Measurements from ENCODE around the gene DHX16. TPM values are rescaled to one million over a fixed set of nuclear protein-coding genes. Genes with fewer than 3 reads are reported as not detected.

The DHX16 gene
- polyA plus RNA-seq, 1 donor (not counting 4 experiments of a cell fraction or from before 2014, with no cell fraction given), result 34.2 TPM

DNA sequence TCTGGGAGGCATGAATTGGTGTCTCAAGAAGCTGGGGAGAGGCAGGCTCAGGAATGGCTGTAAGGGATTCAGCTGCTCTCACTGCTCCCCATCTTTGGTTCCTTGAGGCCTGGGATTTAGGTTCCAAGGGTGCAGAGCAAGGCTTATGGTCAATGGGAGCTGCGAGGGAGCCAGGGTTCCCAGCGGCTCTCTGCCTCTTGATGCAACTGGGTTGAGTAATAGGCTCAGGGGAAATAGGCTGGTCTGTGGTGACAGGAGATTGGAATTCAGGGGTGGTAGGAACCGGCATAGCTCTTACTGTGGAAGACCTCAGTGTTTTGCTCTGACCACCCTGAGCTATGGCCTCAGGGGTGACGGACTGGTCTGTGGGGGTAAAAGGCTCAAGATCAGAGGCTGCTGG lies 31.0 kb upstream of the DHX16 start:
- Histone ChIP-seq H2AFZ (ENCODE audit: control insufficient read depth, low read length) (no peak overlapping the region), H3K79me2 (ENCODE audit: control insufficient read depth, insufficient read depth, low read length) (no peaks in the 10 kb centered on the region), H3K4me1 (ENCODE audit: control insufficient read depth, extremely low read depth, insufficient read depth, low read length) (no peaks in the 10 kb centered on the region), H3K4me2 (ENCODE audit: control insufficient read depth, extremely low read depth, insufficient read depth, low read depth, low read length) (no peak overlapping the region), H3K9me3 (ENCODE audit: control insufficient read depth, low read depth, low read length) (no peaks in the 10 kb centered on the region), H3K36me3 (ENCODE audit: control insufficient read depth in 2 of 2, extremely low read depth in 1 of 2, insufficient read depth in 2 of 2, low read length in 2 of 2) (peaks cover 6 to 15% of the 10 kb centered on the region in 2 experiments), H3K9me1 (ENCODE audit: control insufficient read depth, extremely low read depth, insufficient read depth, low read length) (no peaks in the 10 kb centered on the region), H3K9ac (ENCODE audit: control insufficient read depth, extremely low read depth, insufficient read depth, low read length) (no peak overlapping the region), H3K27ac (ENCODE audit: control insufficient read depth, insufficient read depth, low read length) (no peak overlapping the region), H3K27me3 (ENCODE audit: control insufficient read depth, extremely low read depth, insufficient read depth, low read length) (no peaks in the 10 kb centered on the region), H3K4me3 (ENCODE audit: control insufficient read depth in 2 of 3, extremely low read depth in 1 of 3, insufficient read depth in 2 of 3, low read depth in 1 of 3, low read length in 3 of 3) (no peak overlapping the region), H4K20me1 (ENCODE audit: control insufficient read depth, extremely low read depth, insufficient read depth, low read length) (no peaks in the 10 kb centered on the region)
- TF ChIP-seq, protein P1, sequence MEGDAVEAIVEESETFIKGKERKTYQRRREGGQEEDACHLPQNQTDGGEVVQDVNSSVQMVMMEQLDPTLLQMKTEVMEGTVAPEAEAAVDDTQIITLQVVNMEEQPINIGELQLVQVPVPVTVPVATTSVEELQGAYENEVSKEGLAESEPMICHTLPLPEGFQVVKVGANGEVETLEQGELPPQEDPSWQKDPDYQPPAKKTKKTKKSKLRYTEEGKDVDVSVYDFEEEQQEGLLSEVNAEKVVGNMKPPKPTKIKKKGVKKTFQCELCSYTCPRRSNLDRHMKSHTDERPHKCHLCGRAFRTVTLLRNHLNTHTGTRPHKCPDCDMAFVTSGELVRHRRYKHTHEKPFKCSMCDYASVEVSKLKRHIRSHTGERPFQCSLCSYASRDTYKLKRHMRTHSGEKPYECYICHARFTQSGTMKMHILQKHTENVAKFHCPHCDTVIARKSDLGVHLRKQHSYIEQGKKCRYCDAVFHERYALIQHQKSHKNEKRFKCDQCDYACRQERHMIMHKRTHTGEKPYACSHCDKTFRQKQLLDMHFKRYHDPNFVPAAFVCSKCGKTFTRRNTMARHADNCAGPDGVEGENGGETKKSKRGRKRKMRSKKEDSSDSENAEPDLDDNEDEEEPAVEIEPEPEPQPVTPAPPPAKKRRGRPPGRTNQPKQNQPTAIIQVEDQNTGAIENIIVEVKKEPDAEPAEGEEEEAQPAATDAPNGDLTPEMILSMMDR (optimal IDR thresholded peaks at IDR 0.05 in 1 of 3, IDR thresholded peaks at IDR 0.05 in 1 of 3, conservative IDR thresholded peaks at IDR 0.05 in 1 of 3; ENCODE audit: extremely low read depth in 1 of 3, insufficient read depth in 2 of 3, low read length in 3 of 3), result no peak
- TF ChIP-seq EZH2 (IDR thresholded peaks at IDR 0.05; ENCODE audit: low read length), result no peak
- DNase-seq (ENCODE audit: low read depth, low spot score) (no peak), FAIRE-seq (no peak)
- dilution Hi-C loops (cut with MboI; ENCODE audit: extremely low pct_ligation_motif_present, low sequenced_read_pairs), result no loop called here

GRCh38 chr6:30703011-30703410 lies 30.2 kb upstream of the DHX16 start:
- Histone ChIP-seq H3K9me1 (ENCODE audit: control insufficient read depth, extremely low read depth, insufficient read depth, low read length) (no peaks in the 10 kb centered on the region), H4K20me1 (ENCODE audit: control insufficient read depth, extremely low read depth, insufficient read depth, low read length) (no peaks in the 10 kb centered on the region), H3K27ac (ENCODE audit: control insufficient read depth, insufficient read depth, low read length) (no peak overlapping the region), H3K4me3 (ENCODE audit: control insufficient read depth in 2 of 3, extremely low read depth in 1 of 3, insufficient read depth in 2 of 3, low read depth in 1 of 3, low read length in 3 of 3) (no peak overlapping the region), H3K4me2 (ENCODE audit: control insufficient read depth, extremely low read depth, insufficient read depth, low read depth, low read length) (no peak overlapping the region), H2AFZ (ENCODE audit: control insufficient read depth, low read length) (no peak overlapping the region), H3K4me1 (ENCODE audit: control insufficient read depth, extremely low read depth, insufficient read depth, low read length) (no peaks in the 10 kb centered on the region), H3K36me3 (ENCODE audit: control insufficient read depth in 2 of 2, extremely low read depth in 1 of 2, insufficient read depth in 2 of 2, low read length in 2 of 2) (peaks cover 6 to 12% of the 10 kb centered on the region in 2 experiments), H3K9me3 (ENCODE audit: control insufficient read depth, low read depth, low read length) (no peaks in the 10 kb centered on the region), H3K9ac (ENCODE audit: control insufficient read depth, extremely low read depth, insufficient read depth, low read length) (no peak overlapping the region), H3K79me2 (ENCODE audit: control insufficient read depth, insufficient read depth, low read length) (no peaks in the 10 kb centered on the region), H3K27me3 (ENCODE audit: control insufficient read depth, extremely low read depth, insufficient read depth, low read length) (no peaks in the 10 kb centered on the region)
- DNase-seq (ENCODE audit: low read depth, low spot score), result no peak
- dilution Hi-C loops (cut with MboI; ENCODE audit: extremely low pct_ligation_motif_present, low sequenced_read_pairs), result no loop called here
- no peak for FAIRE-seq
- TF ChIP-seq EZH2 (IDR thresholded peaks at IDR 0.05; ENCODE audit: low read length), result no peak
- TF ChIP-seq, protein P1 (optimal IDR thresholded peaks at IDR 0.05 in 1 of 3, IDR thresholded peaks at IDR 0.05 in 1 of 3, conservative IDR thresholded peaks at IDR 0.05 in 1 of 3; ENCODE audit: extremely low read depth in 1 of 3, insufficient read depth in 2 of 3, low read length in 3 of 3), result no peak
